Adipocyte (in vitro differentiated cells): ENCODE measurements around the gene VRK1.

Source experiments
- DNase-seq: peaks from one replicate; pipeline ENCODE4 v3.0.0-alpha.2; 2015; ENCODE audit warnings: low read depth
- H3K27me3 ChIP-seq: replicated peaks from 2 replicates; pipeline ENCODE4 v1.7.0; 2013; ENCODE audit warnings: mild to moderate bottlenecking, low read length, moderate library complexity; ENCODE audit not compliant: control insufficient read depth, insufficient read depth
- H3K36me3 ChIP-seq: 2 replicates; pipeline ENCODE4 v1.7.0; 2013; ENCODE audit warnings: low read length, mild to moderate bottlenecking, moderate library complexity; ENCODE audit not compliant: control insufficient read depth, insufficient read depth, severe bottlenecking
- H3K4me1 ChIP-seq: 2 replicates; pipeline ENCODE4 v1.7.0; 2013; ENCODE audit warnings: mild to moderate bottlenecking, low read length, moderate library complexity; ENCODE audit not compliant: control insufficient read depth, insufficient read depth
- H3K4me3 ChIP-seq: 2 replicates; pipeline ENCODE4 v1.7.0; 2013; ENCODE audit warnings: mild to moderate bottlenecking, low read length, moderate library complexity
- H3K9ac ChIP-seq: 2 replicates; pipeline ENCODE4 v1.7.0; 2013; ENCODE audit warnings: mild to moderate bottlenecking, low read length, moderate library complexity
- H3K9me3 ChIP-seq: 2 replicates; pipeline ENCODE4 v1.7.0; 2013; ENCODE audit warnings: mild to moderate bottlenecking, low read length, moderate library complexity; ENCODE audit not compliant: control insufficient read depth

Gene VRK1

DNA sequence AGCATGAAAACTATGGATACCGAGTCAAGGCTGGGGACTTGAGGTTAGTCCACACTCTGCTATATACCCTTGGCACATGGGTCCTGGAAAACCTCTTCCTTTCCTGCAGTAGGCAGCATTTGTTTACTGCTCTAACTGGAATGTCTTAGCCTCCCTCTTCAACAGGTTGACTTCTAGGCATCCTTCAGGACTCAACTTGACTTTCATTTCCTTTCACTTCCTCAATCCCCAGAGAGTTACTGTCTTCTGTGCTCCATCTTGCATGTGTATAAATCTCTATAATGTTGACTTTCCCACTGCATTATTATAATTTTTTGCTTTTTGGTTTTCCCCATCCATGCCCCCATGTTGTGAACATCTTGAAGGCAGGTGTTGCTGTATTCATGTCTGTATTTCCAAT, 107.9 kb downstream of the VRK1 start:
- Histone ChIP-seq H3K9ac (no peak overlapping the region), H3K36me3 (no peaks in the 10 kb centered on the region), H3K9me3 (peaks cover 9% of the 10 kb centered on the region), H3K4me3 (no peak overlapping the region), H3K27me3 (no peaks in the 10 kb centered on the region), H3K4me1 (peaks cover 13% of the 10 kb centered on the region)
- no peak for DNase-seq

- peaks cover 13% of the 10 kb centered on the region for H3K4me1 ChIP-seq
- DNase-seq, result peak; percentile 46
- no peaks in the 10 kb centered on the region for H3K36me3 ChIP-seq
- H3K9me3 ChIP-seq, result peaks cover 12% of the 10 kb centered on the region
- H3K27me3 ChIP-seq, result no peaks in the 10 kb centered on the region
- no peak overlapping the region for H3K4me3 ChIP-seq
- no peak overlapping the region for H3K9ac ChIP-seq
Measured at GRCh38 chr14:96905825-96906224, 108.6 kb downstream of the VRK1 start.

- Histone ChIP-seq H3K4me1 (peaks cover 13% of the 10 kb centered on the region), H3K27me3 (no peaks in the 10 kb centered on the region), H3K9ac (no peak overlapping the region), H3K36me3 (no peaks in the 10 kb centered on the region), H3K9me3 (peaks cover 12% of the 10 kb centered on the region), H3K4me3 (no peak overlapping the region)
- no peak for DNase-seq
Measured at GRCh38 chr14:96906434-96906833, 109.3 kb downstream of the VRK1 start.

GRCh38 chr14:96909841-96910364, 112.7 kb downstream of the VRK1 start:
- Histone ChIP-seq H3K4me3 (no peak overlapping the region), H3K36me3 (no peaks in the 10 kb centered on the region), H3K9me3 (peaks cover 12% of the 10 kb centered on the region), H3K4me1 (peaks cover 13% of the 10 kb centered on the region), H3K9ac (no peak overlapping the region), H3K27me3 (no peaks in the 10 kb centered on the region)
- no peak for DNase-seq

DNA sequence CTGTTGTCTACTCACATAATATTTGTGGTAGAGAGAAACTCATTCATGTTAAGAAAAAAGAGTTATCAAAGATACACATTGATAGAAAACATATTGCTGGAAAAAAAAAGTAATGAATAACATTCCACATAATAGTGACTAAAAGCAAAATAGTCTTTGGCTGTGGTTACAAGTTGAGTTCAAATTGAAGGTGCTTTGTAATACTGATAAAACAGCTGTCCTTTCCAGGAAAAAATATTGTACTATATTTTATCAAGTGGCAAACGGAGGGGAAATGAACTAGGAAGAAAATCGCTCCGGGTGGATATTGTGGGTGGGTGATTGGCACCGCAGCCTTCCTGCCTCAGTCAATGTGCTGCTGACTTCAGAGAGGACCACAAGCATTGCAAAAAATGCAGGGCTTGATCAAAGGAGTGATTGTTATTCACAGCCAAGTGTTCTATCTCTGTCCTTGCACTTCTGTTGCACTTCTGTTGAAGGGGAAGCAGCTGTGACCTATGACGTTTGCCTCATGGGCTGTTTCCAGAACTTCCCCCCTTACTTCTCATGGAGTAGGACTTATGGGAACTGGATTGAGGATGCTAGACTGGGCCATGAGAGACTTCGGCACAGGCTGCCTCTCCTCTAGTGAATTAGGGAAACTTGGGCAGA, 114.4 kb downstream of the VRK1 start:
- Histone ChIP-seq H3K27me3 (no peaks in the 10 kb centered on the region), H3K9ac (no peak overlapping the region), H3K36me3 (no peaks in the 10 kb centered on the region), H3K4me1 (no peaks in the 10 kb centered on the region), H3K9me3 (peaks cover 12% of the 10 kb centered on the region), H3K4me3 (no peak overlapping the region)
- DNase-seq, result no peak

DNA sequence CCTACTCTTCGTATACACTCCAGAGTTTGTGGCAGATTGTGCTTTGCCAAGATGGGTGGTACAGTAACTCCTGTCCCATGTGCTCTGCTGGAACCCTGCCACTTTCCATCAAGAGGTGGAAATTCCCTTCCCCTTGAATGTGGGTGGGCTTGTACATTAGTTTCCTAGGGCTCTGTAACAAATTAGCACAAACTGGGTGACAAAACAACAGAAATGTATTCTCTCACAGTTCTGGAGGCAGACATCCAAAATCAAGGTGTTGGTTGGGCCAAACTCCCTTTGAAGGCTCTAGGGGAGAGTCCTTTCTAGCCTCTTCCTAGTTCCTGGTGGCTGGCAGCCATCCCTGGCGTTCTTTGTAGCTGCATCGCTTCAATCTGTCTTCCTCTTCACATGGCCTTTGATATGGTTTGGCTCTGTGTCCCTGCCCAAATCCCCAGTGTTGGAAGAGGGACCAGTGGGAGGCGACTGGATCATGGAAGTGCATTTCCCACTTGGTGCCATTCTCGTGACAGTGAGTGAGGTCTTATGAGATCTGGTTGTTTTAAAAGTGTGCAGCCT, 117.5 kb downstream of the VRK1 start:
- no peak overlapping the region for H3K9ac ChIP-seq
- DNase-seq, result no peak
- no peaks in the 10 kb centered on the region for H3K36me3 ChIP-seq
- no peaks in the 10 kb centered on the region for H3K27me3 ChIP-seq
- H3K4me3 ChIP-seq, result no peak overlapping the region
- no peaks in the 10 kb centered on the region for H3K4me1 ChIP-seq
- H3K9me3 ChIP-seq, result peaks cover 11% of the 10 kb centered on the region

- peaks cover 3% of the 10 kb centered on the region for H3K9me3 ChIP-seq
- H3K4me3 ChIP-seq, result no peak overlapping the region
- peaks cover 3% of the 10 kb centered on the region for H3K4me1 ChIP-seq
- H3K27me3 ChIP-seq, result no peaks in the 10 kb centered on the region
- no peaks in the 10 kb centered on the region for H3K36me3 ChIP-seq
- no peak for DNase-seq
- H3K9ac ChIP-seq, result no peak overlapping the region
Measured at GRCh38 chr14:96915478-96915877, 118.3 kb downstream of the VRK1 start.

DNA sequence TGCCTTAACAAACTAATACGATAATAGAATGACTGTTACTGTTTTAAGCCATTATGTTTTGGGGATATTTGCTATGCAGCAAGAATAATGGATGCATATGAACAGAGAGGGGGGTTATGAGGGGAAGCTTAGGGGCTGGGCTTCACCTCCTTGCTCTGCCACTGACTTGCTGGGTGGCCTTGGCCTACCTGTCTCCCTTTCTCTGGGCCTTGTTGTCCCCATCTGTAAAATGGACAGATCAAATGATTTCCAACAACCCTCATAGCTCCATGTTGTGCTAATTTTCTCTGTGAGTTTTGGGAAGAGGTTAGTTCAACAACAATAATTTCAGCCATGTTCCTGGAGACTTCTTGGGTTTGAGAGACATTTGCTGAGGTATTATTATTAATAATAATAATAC, 119.6 kb downstream of the VRK1 start:
- peaks cover 3% of the 10 kb centered on the region for H3K4me1 ChIP-seq
- no peak overlapping the region for H3K4me3 ChIP-seq
- peaks cover 6% of the 10 kb centered on the region for H3K9me3 ChIP-seq
- no peak for DNase-seq
- H3K9ac ChIP-seq, result no peak overlapping the region
- no peaks in the 10 kb centered on the region for H3K36me3 ChIP-seq
- no peaks in the 10 kb centered on the region for H3K27me3 ChIP-seq

GRCh38 chr14:96917442-96917963, 120.3 kb downstream of the VRK1 start:
- Histone ChIP-seq H3K9ac (no peak overlapping the region), H3K36me3 (no peaks in the 10 kb centered on the region), H3K27me3 (no peaks in the 10 kb centered on the region), H3K4me1 (peaks cover 3% of the 10 kb centered on the region), H3K9me3 (peaks cover 8% of the 10 kb centered on the region), H3K4me3 (no peak overlapping the region)
- no peak for DNase-seq

DNA sequence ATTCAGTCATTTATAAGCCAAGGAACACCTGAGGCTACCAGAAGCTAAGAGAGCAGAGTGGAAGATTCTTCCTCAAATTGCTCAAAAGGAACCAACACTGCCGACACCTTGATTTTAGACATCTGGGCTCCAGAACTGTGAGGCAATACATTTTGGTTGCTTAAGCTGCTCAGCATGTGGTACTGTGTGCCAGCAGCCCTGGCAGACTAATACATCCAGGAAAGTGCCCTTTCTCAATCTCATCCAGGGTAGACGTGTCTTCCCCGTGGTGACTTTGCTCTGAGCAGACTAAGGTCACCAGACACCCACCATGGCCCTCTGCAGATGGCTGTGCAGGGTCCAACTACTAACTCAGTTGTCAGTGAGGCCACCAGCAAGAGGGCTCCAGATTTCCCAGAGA, 122.8 kb downstream of the VRK1 start:
- Histone ChIP-seq H3K9me3 (peaks cover 8% of the 10 kb centered on the region), H3K4me1 (peaks cover 3% of the 10 kb centered on the region), H3K9ac (no peak overlapping the region), H3K36me3 (no peaks in the 10 kb centered on the region), H3K4me3 (no peak overlapping the region), H3K27me3 (no peaks in the 10 kb centered on the region)
- peak; percentile 10 for DNase-seq

DNA sequence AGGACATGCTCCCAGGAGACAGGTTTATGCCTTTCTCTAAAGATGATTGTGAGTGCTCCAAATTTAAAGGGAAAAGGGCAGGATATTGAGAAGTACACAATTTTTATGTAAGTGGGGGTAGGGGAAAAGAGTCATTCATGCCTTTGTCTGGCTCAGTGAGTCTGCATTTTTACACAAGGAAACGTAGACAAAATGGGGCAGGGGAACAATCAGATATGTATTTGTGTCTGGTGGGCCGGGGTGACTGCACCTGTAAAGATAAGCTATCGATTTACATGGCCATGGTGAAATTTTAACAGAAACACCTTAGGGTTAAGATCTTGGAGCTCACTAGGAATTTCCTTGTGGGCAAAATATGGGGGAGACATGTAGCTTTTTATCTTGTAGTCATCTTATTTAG, 123.6 kb downstream of the VRK1 start:
- Histone ChIP-seq H3K27me3 (no peaks in the 10 kb centered on the region), H3K9ac (no peak overlapping the region), H3K36me3 (no peaks in the 10 kb centered on the region), H3K4me1 (peaks cover 3% of the 10 kb centered on the region), H3K4me3 (no peak overlapping the region), H3K9me3 (peaks cover 8% of the 10 kb centered on the region)
- DNase-seq, result no peak
